ENCODE data around the gene DDAH1. TPM values are rescaled to one million over a fixed set of nuclear protein-coding genes. Genes with fewer than 3 reads are reported as not detected.

Gene DDAH1
- total and polyA plus RNA-seq, 2 experiments from 2014 or later = 29.4 to 41.7 TPM

GRCh38 chr1:85453640-85454194 is 11.2 kb downstream of the DDAH1 start:
- no peak overlapping the region for H3K4me2 ChIP-seq
- no peak overlapping the region for H2AFZ ChIP-seq
- no peaks in the 10 kb centered on the region for H3K4me1 ChIP-seq (ENCODE audit: insufficient read depth)
- no peaks in the 10 kb centered on the region for H3K4me1 Mint-ChIP-seq
- H3K36me3 Mint-ChIP-seq (ENCODE audit: low read depth) = no peaks in the 10 kb centered on the region
- no peaks in the 10 kb centered on the region for H3K9me3 Mint-ChIP-seq
- DNase-seq (ENCODE audit: low spot score) = no peak
- no peaks in the 10 kb centered on the region for H3F3A ChIP-seq (replicated peaks; ENCODE audit: low read depth)
- TF ChIP-seq REST (IDR thresholded peaks at IDR 0.05; ENCODE audit: unreplicated experiment) = no peak
- TF ChIP-seq EZH2phosphoT487 (IDR thresholded peaks at IDR 0.05; ENCODE audit: unreplicated experiment) = no peak
- TF ChIP-seq STAT1 (IDR thresholded peaks at IDR 0.05; ENCODE audit: unreplicated experiment) = no peak
- TF ChIP-seq POLR2AphosphoS5 (IDR thresholded peaks at IDR 0.05; ENCODE audit: low read depth) = no peak
- no peak for TF ChIP-seq ZNF462 (CRISPR knock-in tag; IDR thresholded peaks at IDR 0.05)
- TF ChIP-seq EZH2 (IDR thresholded peaks at IDR 0.05; ENCODE audit: low read depth, unreplicated experiment) = no peak
- no peak for TF ChIP-seq CTCF (conservative IDR thresholded peaks at IDR 0.05; ENCODE audit: low read depth in 2 of 2)
- TF ChIP-seq NANOG (IDR thresholded peaks at IDR 0.05; ENCODE audit: borderline replicate concordance) = no peak
- no peak for TF ChIP-seq ZNF114 (CRISPR knock-in tag; IDR thresholded peaks at IDR 0.05)
- TF ChIP-seq ZNF331 (CRISPR knock-in tag; IDR thresholded peaks at IDR 0.05; ENCODE audit: low read depth) = no peak
- no peak for TF ChIP-seq ETS1 (IDR thresholded peaks at IDR 0.05)
- no peak for TF ChIP-seq CREB1 (CRISPR knock-in tag; IDR thresholded peaks at IDR 0.05; ENCODE audit: low read depth)
- no peaks in the 10 kb centered on the region for H3K27me3 ChIP-seq (ENCODE audit: insufficient read depth)
- H3K4me3 ChIP-seq = no peak overlapping the region
- ATAC-seq = no peak
- H3K79me2 ChIP-seq (replicated peaks; ENCODE audit: insufficient read depth) = 0 out of 2 replicates have a peak, but pooled peaks cover 10% of the 10 kb centered on the region
- no peak overlapping the region for H3K27ac ChIP-seq (ENCODE audit: low read depth)
- no peaks in the 10 kb centered on the region for H3K27me3 Mint-ChIP-seq (ENCODE audit: insufficient read depth, low read depth, poor library complexity)
- no peaks in the 10 kb centered on the region for H4K20me1 ChIP-seq (replicated peaks; ENCODE audit: insufficient read depth)
- no peaks in the 10 kb centered on the region for H3K36me3 ChIP-seq (ENCODE audit: insufficient read depth)
- no peak overlapping the region for H3K27ac Mint-ChIP-seq
- H3K9me2 ChIP-seq (ENCODE audit: insufficient read depth) = no peaks in the 10 kb centered on the region
- no peak overlapping the region for H3K4me3 Mint-ChIP-seq

Measured in GM23338 (cell line).